Measurements from ENCODE around the gene BCKDHA. TPM values are rescaled to one million over a fixed set of nuclear protein-coding genes. Genes with fewer than 3 reads are reported as not detected.
A peak's percentile ranks its signal among the peaks of the same experiment; 100 is the strongest.

Gene BCKDHA
- polyA plus RNA-seq, 1 donor (not counting 4 experiments of a cell fraction or from before 2014, with no cell fraction given), result 7.5 TPM

GRCh38 chr19:41398050-41398418 is 416 bp downstream of the BCKDHA start:
- TF ChIP-seq CTCF (optimal IDR thresholded peaks at IDR 0.05 in 1 of 3, IDR thresholded peaks at IDR 0.05 in 1 of 3, conservative IDR thresholded peaks at IDR 0.05 in 1 of 3; ENCODE audit: extremely low read depth in 1 of 3, insufficient read depth in 2 of 3, low read length in 3 of 3) (no peak), EZH2 (IDR thresholded peaks at IDR 0.05; ENCODE audit: low read length) (no peak)

GRCh38 chr19:41398598-41398997 is 980 bp downstream of the BCKDHA start:
- H2AFZ ChIP-seq (ENCODE audit: control insufficient read depth, low read length), result no peak overlapping the region
- peaks cover 0 to 3% of the 10 kb centered on the region in 2 experiments for H3K36me3 ChIP-seq (ENCODE audit: control insufficient read depth in 2 of 2, extremely low read depth in 1 of 2, insufficient read depth in 2 of 2, low read length in 2 of 2)
- peak overlapping the region; percentile 100 for H3K27ac ChIP-seq (ENCODE audit: control insufficient read depth, insufficient read depth, low read length)
- H3K4me2 ChIP-seq (ENCODE audit: control insufficient read depth, extremely low read depth, insufficient read depth, low read depth, low read length), result peak overlapping the region; percentile 98
- H3K27me3 ChIP-seq (ENCODE audit: control insufficient read depth, extremely low read depth, insufficient read depth, low read length), result no peaks in the 10 kb centered on the region
- FAIRE-seq (no peak), DNase-seq (ENCODE audit: low read depth, low spot score) (no peak)
- H3K9me1 ChIP-seq (ENCODE audit: control insufficient read depth, extremely low read depth, insufficient read depth, low read length), result no peaks in the 10 kb centered on the region
- H3K9ac ChIP-seq (ENCODE audit: control insufficient read depth, extremely low read depth, insufficient read depth, low read length), result peak overlapping the region; percentile 99
- H3K4me1 ChIP-seq (ENCODE audit: control insufficient read depth, extremely low read depth, insufficient read depth, low read length), result peaks cover 13% of the 10 kb centered on the region
- no peaks in the 10 kb centered on the region for H4K20me1 ChIP-seq (ENCODE audit: control insufficient read depth, extremely low read depth, insufficient read depth, low read length)
- peaks cover 27% of the 10 kb centered on the region for H3K79me2 ChIP-seq (ENCODE audit: control insufficient read depth, insufficient read depth, low read length)
- dilution Hi-C loops (cut with MboI; ENCODE audit: extremely low pct_ligation_motif_present, low sequenced_read_pairs), result no loop called here
- H3K9me3 ChIP-seq (ENCODE audit: control insufficient read depth, low read depth, low read length), result no peaks in the 10 kb centered on the region
- TF ChIP-seq CTCF (optimal IDR thresholded peaks at IDR 0.05 in 1 of 3, IDR thresholded peaks at IDR 0.05 in 1 of 3, conservative IDR thresholded peaks at IDR 0.05 in 1 of 3; ENCODE audit: extremely low read depth in 1 of 3, insufficient read depth in 2 of 3, low read length in 3 of 3) (no peak), EZH2 (IDR thresholded peaks at IDR 0.05; ENCODE audit: low read length) (no peak)
- peak overlapping the region; percentile 82 to 100 (median 99) for H3K4me3 ChIP-seq (ENCODE audit: control insufficient read depth in 2 of 3, extremely low read depth in 1 of 3, insufficient read depth in 2 of 3, low read depth in 1 of 3, low read length in 3 of 3)

More at GRCh38 chr19:41398050-41398418, 416 bp downstream of the BCKDHA start:
- no peaks in the 10 kb centered on the region for H3K36me3 ChIP-seq (ENCODE audit: control insufficient read depth in 2 of 2, extremely low read depth in 1 of 2, insufficient read depth in 2 of 2, low read length in 2 of 2)
- peak overlapping the region; percentile 98 for H3K4me2 ChIP-seq (ENCODE audit: control insufficient read depth, extremely low read depth, insufficient read depth, low read depth, low read length)
- peaks cover 27% of the 10 kb centered on the region for H3K79me2 ChIP-seq (ENCODE audit: control insufficient read depth, insufficient read depth, low read length)
- H2AFZ ChIP-seq (ENCODE audit: control insufficient read depth, low read length), result peak overlapping the region; percentile 97
- H4K20me1 ChIP-seq (ENCODE audit: control insufficient read depth, extremely low read depth, insufficient read depth, low read length), result no peaks in the 10 kb centered on the region
- no peaks in the 10 kb centered on the region for H3K9me3 ChIP-seq (ENCODE audit: control insufficient read depth, low read depth, low read length)
- H3K9ac ChIP-seq (ENCODE audit: control insufficient read depth, extremely low read depth, insufficient read depth, low read length), result peak overlapping the region; percentile 99
- no peaks in the 10 kb centered on the region for H3K9me1 ChIP-seq (ENCODE audit: control insufficient read depth, extremely low read depth, insufficient read depth, low read length)
- dilution Hi-C loops (cut with MboI; ENCODE audit: extremely low pct_ligation_motif_present, low sequenced_read_pairs), result no loop called here
- DNase-seq (ENCODE audit: low read depth, low spot score) (no peak), FAIRE-seq (no peak)
- H3K4me3 ChIP-seq (ENCODE audit: control insufficient read depth in 2 of 3, extremely low read depth in 1 of 3, insufficient read depth in 2 of 3, low read depth in 1 of 3, low read length in 3 of 3), result peak overlapping the region; percentile 82 to 100 (median 99)
- H3K27ac ChIP-seq (ENCODE audit: control insufficient read depth, insufficient read depth, low read length), result peak overlapping the region; percentile 100
- peaks cover 13% of the 10 kb centered on the region for H3K4me1 ChIP-seq (ENCODE audit: control insufficient read depth, extremely low read depth, insufficient read depth, low read length)
- H3K27me3 ChIP-seq (ENCODE audit: control insufficient read depth, extremely low read depth, insufficient read depth, low read length), result no peaks in the 10 kb centered on the region

Measured in keratinocyte (primary cell).